KMS-11 (cell line): ENCODE data around the gene NRROS.

ENCODE experiments used
- H2AFZ ChIP-seq: fragments of 200-600 bp; sonication (generic); 2 replicates; pipeline ENCODE4 v1.6.1; 2016; ENCODE audit warnings: antibody characterized with exemption, mixed run types, low read depth
- H3K27ac ChIP-seq: fragments of 200-600 bp; sonication (generic); 2 replicates; pipeline ENCODE4 v1.6.1; 2016; ENCODE audit warnings: mild to moderate bottlenecking, mixed run types
- H3K27me3 ChIP-seq: fragments of 200-600 bp; sonication (generic); 2 replicates; pipeline ENCODE4 v1.6.1; 2017; ENCODE audit warnings: mild to moderate bottlenecking, low read depth, mixed run types, moderate library complexity; ENCODE audit not compliant: insufficient read depth
- H3K36me3 ChIP-seq: fragments of 200-600 bp; sonication (generic); 2 replicates; pipeline ENCODE4 v1.6.1; 2017; ENCODE audit warnings: mild to moderate bottlenecking, mixed run types; ENCODE audit not compliant: insufficient read depth
- H3K4me1 ChIP-seq: fragments of 200-600 bp; sonication (generic); 2 replicates; pipeline ENCODE4 v1.6.1; 2016; ENCODE audit warnings: mild to moderate bottlenecking, low read depth, mixed run types; ENCODE audit not compliant: poor library complexity, severe bottlenecking
- H3K4me2 ChIP-seq: fragments of 200-600 bp; sonication (generic); 2 replicates; pipeline ENCODE4 v1.7.0; 2016; ENCODE audit warnings: mild to moderate bottlenecking, mixed run types
- H3K4me3 ChIP-seq: fragments of 200-600 bp; sonication (generic); IDR thresholded peaks from 2 replicates; pipeline ENCODE4 v1.6.1; 2017; ENCODE audit warnings: low read depth, low read length, mixed read lengths; ENCODE audit not compliant: insufficient read depth
- H3K79me2 ChIP-seq: fragments of 200-600 bp; sonication (generic); 2 replicates; pipeline ENCODE4 v1.6.1; 2016; ENCODE audit warnings: low read depth, mixed run types; ENCODE audit not compliant: insufficient read depth
- H3K9ac ChIP-seq: fragments of 200-600 bp; sonication (generic); 2 replicates; pipeline ENCODE4 v1.6.1; 2016; ENCODE audit warnings: mild to moderate bottlenecking, mixed run types
- H4K20me1 ChIP-seq: fragments of 200-600 bp; sonication (generic); 2 replicates; pipeline ENCODE4 v1.6.1; 2016; ENCODE audit warnings: mild to moderate bottlenecking, mixed run types; ENCODE audit not compliant: insufficient read depth
- TF ChIP-seq, protein P1 (sequence below): fragments of 200-600 bp; sonication (generic); conservative IDR thresholded peaks from 2 replicates; pipeline ENCODE4 v1.6.1; 2017; ENCODE audit warnings: low read depth, mild to moderate bottlenecking, antibody characterized with exemption, low read length, moderate library complexity, mixed read lengths

Gene NRROS

DNA sequence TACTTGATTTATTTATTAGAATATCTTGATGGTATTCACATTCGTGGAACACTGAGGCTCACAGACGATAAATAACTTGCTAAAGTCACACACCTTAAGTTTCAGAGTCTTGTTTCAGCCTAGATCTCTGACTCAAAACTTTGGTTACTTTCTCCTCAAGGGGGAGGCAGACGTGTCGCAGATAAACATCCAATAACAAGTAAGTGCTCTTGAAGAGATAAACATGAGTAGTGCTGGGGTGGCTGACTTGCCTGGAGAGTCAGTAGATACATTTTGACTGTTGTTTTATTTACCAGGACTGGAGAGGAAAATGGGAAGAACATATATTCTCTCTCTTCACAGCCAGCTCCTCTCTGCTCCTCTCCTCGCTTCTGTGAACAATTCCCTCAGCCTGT lies 39.8 kb upstream of the NRROS start:
- Histone ChIP-seq H3K4me1 (no peaks in the 10 kb centered on the region), H3K79me2 (no peaks in the 10 kb centered on the region), H3K36me3 (no peaks in the 10 kb centered on the region), H2AFZ (no peak overlapping the region), H3K4me2 (no peak overlapping the region), H4K20me1 (no peaks in the 10 kb centered on the region), H3K27ac (no peak overlapping the region), H3K27me3 (no peaks in the 10 kb centered on the region), H3K9ac (no peak overlapping the region), H3K4me3 (no peak overlapping the region)
- TF ChIP-seq, protein P1, sequence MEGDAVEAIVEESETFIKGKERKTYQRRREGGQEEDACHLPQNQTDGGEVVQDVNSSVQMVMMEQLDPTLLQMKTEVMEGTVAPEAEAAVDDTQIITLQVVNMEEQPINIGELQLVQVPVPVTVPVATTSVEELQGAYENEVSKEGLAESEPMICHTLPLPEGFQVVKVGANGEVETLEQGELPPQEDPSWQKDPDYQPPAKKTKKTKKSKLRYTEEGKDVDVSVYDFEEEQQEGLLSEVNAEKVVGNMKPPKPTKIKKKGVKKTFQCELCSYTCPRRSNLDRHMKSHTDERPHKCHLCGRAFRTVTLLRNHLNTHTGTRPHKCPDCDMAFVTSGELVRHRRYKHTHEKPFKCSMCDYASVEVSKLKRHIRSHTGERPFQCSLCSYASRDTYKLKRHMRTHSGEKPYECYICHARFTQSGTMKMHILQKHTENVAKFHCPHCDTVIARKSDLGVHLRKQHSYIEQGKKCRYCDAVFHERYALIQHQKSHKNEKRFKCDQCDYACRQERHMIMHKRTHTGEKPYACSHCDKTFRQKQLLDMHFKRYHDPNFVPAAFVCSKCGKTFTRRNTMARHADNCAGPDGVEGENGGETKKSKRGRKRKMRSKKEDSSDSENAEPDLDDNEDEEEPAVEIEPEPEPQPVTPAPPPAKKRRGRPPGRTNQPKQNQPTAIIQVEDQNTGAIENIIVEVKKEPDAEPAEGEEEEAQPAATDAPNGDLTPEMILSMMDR = no peak

DNA sequence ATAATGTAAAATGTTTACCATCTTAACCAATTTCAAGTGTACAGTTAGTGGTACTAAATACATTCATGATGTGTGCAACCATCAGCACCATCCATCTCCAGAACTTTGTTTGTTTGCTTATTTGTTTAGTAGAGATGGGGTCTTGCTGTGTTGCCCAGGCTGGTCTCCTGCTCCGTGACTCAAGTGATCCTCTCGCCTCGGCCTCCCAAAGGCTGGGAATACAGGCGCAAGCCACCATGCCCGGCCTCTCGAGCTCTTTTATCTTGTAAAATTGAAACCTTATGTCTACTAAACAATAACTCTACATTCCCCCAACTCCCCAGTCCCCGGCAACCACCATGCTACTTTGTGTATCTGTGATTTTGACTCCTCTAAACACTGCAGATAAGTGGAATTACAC lies 39.1 kb upstream of the NRROS start:
- Histone ChIP-seq H3K4me3 (no peak overlapping the region), H3K36me3 (no peaks in the 10 kb centered on the region), H3K9ac (no peak overlapping the region), H2AFZ (no peak overlapping the region), H4K20me1 (no peaks in the 10 kb centered on the region), H3K27ac (no peak overlapping the region), H3K27me3 (no peaks in the 10 kb centered on the region), H3K4me2 (no peak overlapping the region), H3K4me1 (no peaks in the 10 kb centered on the region), H3K79me2 (no peaks in the 10 kb centered on the region)
- TF ChIP-seq, protein P1 = no peak

DNA sequence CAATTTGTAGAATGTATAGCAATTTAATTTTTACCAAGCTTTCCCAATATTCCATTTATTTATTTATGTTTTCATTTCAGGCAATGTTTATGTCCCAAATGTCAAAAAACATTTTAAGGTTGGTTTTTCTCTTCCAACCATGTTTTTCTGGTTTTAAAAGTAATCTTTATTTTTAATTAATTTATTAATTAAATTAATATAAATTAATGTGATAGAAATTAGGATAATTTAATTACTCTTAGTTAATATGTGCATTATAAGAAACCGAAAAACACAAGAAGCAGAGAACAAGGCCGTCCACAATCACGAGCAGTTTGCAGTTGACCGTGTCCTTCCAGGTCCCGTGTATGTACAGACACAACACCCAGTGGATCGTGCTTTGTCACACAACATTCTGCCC lies 36.8 kb upstream of the NRROS start:
- H2AFZ ChIP-seq = no peak overlapping the region
- H3K27me3 ChIP-seq = no peaks in the 10 kb centered on the region
- H3K4me2 ChIP-seq = no peak overlapping the region
- no peaks in the 10 kb centered on the region for H3K4me1 ChIP-seq
- H4K20me1 ChIP-seq = no peaks in the 10 kb centered on the region
- H3K27ac ChIP-seq = no peak overlapping the region
- H3K4me3 ChIP-seq = no peak overlapping the region
- no peak overlapping the region for H3K9ac ChIP-seq
- no peaks in the 10 kb centered on the region for H3K36me3 ChIP-seq
- H3K79me2 ChIP-seq = no peaks in the 10 kb centered on the region
- TF ChIP-seq, protein P1 = no peak

DNA sequence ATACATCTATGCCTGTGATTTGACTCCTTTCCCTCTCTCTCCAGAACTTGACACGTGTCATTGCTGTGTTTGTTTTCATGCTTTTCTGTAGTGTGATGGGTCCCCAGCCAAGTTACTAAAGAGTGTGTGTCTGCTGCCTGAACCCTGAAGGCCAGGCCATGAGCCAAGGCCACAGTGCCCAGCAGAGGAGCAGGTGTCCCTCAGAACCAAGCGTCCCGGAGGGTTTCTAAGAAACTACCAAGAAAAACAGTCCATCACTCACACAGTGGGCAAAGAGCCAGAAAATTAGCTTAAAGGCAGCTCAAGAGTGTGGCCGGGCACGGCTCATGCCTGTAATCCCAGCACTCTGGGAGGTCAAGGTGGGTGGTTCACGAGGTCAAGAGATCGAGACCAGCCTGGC lies 35.8 kb upstream of the NRROS start:
- H3K4me2 ChIP-seq = no peak overlapping the region
- no peaks in the 10 kb centered on the region for H3K27me3 ChIP-seq
- H3K27ac ChIP-seq = no peak overlapping the region
- H3K79me2 ChIP-seq = no peaks in the 10 kb centered on the region
- H2AFZ ChIP-seq = no peak overlapping the region
- TF ChIP-seq, protein P1 = no peak
- H3K36me3 ChIP-seq = no peaks in the 10 kb centered on the region
- H3K4me1 ChIP-seq = no peaks in the 10 kb centered on the region
- no peak overlapping the region for H3K9ac ChIP-seq
- H3K4me3 ChIP-seq = no peak overlapping the region
- H4K20me1 ChIP-seq = no peaks in the 10 kb centered on the region

DNA sequence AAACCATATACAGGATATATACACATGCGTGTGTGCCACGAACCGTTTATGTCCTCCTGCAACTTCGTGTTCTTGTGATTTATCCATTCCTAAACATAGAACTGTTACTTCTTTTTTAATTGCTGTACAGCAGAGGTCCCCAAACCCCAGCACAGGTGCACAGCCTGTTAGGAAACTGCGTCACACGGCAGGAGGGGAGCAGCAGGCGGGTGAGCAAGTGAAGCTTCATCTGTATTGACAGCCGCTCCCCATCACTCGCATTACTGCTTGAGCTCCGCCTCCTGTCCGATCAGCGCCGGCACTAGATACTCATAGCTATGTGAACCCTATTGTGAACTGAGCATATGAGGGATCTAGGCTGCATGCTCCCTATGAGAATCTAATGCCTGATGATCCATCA lies 34.9 kb upstream of the NRROS start:
- Histone ChIP-seq H3K36me3 (no peaks in the 10 kb centered on the region), H3K79me2 (no peaks in the 10 kb centered on the region), H3K27me3 (no peaks in the 10 kb centered on the region), H3K9ac (no peak overlapping the region), H2AFZ (no peak overlapping the region), H4K20me1 (no peaks in the 10 kb centered on the region), H3K4me1 (peaks cover 2% of the 10 kb centered on the region), H3K27ac (no peak overlapping the region), H3K4me2 (no peak overlapping the region), H3K4me3 (no peak overlapping the region)
- TF ChIP-seq, protein P1 = no peak
